Chondrocyte (in vitro differentiated cells): Measurements from ENCODE around the gene CLPSL2. TPM values are rescaled to one million over a fixed set of nuclear protein-coding genes. Genes with fewer than 3 reads are reported as not detected.
"Not testable (repeated sequence)": the region's sequence is repeated elsewhere in the genome, so short reads cannot be mapped to it uniquely, and the experiment has no call there.

ENCODE experiments used
- DNase-seq: peaks from one replicate; pipeline ENCODE4 v3.0.0; 2021; ENCODE audit warnings: mixed read lengths, low spot score
- H3K27ac Mint-ChIP-seq: one replicate; pipeline ENCODE4 v1.8.0; 2021; ENCODE audit warnings: mild to moderate bottlenecking, moderate library complexity, mixed read lengths; ENCODE audit not compliant: unreplicated experiment
- H3K27me3 Mint-ChIP-seq: 2 replicates; pipeline ENCODE4 v1.8.0; 2021; ENCODE audit warnings: low read depth, mixed read lengths
- H3K36me3 Mint-ChIP-seq: 2 replicates; pipeline ENCODE4 v1.8.0; 2021; ENCODE audit warnings: low read depth, mixed read lengths
- H3K4me1 Mint-ChIP-seq: 2 replicates; pipeline ENCODE4 v1.8.0; 2021; ENCODE audit warnings: low read depth, mild to moderate bottlenecking, mixed read lengths
- H3K4me3 Mint-ChIP-seq: one replicate; pipeline ENCODE4 v1.8.0; 2021; ENCODE audit warnings: mild to moderate bottlenecking, moderate library complexity, mixed read lengths; ENCODE audit not compliant: unreplicated experiment
- H3K9me3 Mint-ChIP-seq: 2 replicates; pipeline ENCODE4 v1.8.0; 2021; ENCODE audit warnings: low read depth, mixed read lengths
- total RNA-seq: library from RNA; stranded (reverse); gene quantifications from 3 replicates; pipeline ENCODE4 v1.2.1, GENCODE V29; 2021
- TF ChIP-seq, protein P1 (sequence below): fragments of 200-600 bp; sonication (generic); IDR thresholded peaks from 2 replicates; pipeline ENCODE4 v1.5.0; 2021; ENCODE audit warnings: antibody characterized with exemption, mild to moderate bottlenecking, moderate library complexity

Gene CLPSL2
- total RNA-seq, 1 donor from 2014 or later = not detected

DNA sequence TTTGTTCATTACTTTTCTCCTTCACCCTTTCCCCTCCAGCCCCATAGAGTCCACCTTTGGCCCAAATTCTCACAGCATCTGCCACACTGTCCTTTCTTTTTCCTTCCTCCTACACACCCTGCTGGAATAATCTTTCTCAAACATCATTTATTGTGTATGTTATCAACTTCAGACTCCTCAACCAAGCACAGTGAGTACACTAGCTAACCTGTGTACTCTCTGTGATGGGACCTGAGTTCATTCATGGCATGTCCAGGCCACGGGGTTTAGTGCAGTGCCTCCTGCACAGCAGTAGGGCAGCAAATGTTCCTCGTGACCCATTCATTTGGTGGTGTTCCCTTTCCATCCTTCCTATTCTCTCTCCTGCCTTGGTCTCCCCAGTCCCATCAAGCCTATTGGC lies 46.7 kb upstream of the CLPSL2 start:
- H3K36me3 Mint-ChIP-seq = no peaks in the 10 kb centered on the region
- H3K27ac Mint-ChIP-seq = peak overlapping the region; percentile 99
- DNase-seq = no peak
- no peaks in the 10 kb centered on the region for H3K9me3 Mint-ChIP-seq
- H3K4me3 Mint-ChIP-seq = no peak overlapping the region
- no peaks in the 10 kb centered on the region for H3K27me3 Mint-ChIP-seq
- TF ChIP-seq, protein P1, sequence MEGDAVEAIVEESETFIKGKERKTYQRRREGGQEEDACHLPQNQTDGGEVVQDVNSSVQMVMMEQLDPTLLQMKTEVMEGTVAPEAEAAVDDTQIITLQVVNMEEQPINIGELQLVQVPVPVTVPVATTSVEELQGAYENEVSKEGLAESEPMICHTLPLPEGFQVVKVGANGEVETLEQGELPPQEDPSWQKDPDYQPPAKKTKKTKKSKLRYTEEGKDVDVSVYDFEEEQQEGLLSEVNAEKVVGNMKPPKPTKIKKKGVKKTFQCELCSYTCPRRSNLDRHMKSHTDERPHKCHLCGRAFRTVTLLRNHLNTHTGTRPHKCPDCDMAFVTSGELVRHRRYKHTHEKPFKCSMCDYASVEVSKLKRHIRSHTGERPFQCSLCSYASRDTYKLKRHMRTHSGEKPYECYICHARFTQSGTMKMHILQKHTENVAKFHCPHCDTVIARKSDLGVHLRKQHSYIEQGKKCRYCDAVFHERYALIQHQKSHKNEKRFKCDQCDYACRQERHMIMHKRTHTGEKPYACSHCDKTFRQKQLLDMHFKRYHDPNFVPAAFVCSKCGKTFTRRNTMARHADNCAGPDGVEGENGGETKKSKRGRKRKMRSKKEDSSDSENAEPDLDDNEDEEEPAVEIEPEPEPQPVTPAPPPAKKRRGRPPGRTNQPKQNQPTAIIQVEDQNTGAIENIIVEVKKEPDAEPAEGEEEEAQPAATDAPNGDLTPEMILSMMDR = no peak
- H3K4me1 Mint-ChIP-seq = peaks cover 80% of the 10 kb centered on the region

DNA sequence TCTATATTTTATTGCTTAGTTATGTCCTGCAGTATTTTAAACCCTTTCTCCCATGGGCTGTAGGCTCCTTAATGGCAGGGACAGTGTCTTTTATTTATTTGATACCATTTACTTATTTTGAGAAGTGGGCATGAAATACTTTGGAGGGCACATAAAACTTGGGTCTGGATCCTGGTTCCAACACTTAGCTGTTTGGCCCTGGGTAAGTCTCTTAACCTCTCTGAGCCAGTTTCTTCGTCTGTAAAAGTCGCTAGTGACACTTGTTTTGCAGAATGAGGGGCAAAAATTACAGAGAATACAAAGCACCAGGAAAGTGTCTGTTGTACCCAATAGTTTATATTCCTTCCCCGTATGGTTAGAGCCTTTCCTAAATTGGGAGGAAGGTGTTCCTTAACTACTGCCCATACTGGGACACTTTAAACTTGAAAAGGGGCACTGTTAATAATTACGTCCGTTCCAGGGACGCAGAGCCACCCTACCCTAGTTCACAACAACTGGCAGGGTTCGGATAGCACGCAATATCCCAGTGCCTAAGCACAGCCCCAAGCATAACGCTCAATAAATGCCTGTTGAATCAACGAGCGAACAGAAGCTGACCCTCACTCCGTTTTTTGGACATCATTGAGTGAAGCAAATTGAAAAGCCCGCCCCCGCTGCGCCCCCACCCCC lies 45.5 kb upstream of the CLPSL2 start:
- Mint-ChIP-seq H3K4me1 (peaks cover 73% of the 10 kb centered on the region), H3K9me3 (no peaks in the 10 kb centered on the region), H3K27ac (peak overlapping the region; percentile 98), H3K4me3 (peak overlapping the region; percentile 80), H3K27me3 (no peaks in the 10 kb centered on the region), H3K36me3 (no peaks in the 10 kb centered on the region)
- no peak for DNase-seq
- TF ChIP-seq, protein P1 = no peak

DNA sequence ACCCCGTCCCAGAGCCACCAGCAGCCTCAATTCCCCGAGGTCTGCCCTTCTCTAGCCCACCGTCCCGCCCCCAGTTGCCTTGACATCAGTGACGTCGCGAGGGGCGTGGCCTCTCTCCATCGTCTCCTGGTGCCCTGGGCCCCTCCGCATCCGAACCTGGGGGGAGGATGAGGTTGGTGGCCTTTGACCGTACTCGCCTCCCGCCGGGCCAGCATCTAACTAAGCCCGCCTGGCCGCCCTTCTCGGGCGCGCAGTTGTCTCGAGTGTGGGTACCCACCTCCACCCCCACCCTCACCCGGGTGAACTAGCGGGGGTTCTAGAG lies 45.0 kb upstream of the CLPSL2 start:
- Mint-ChIP-seq H3K9me3 (no peaks in the 10 kb centered on the region), H3K4me3 (peak overlapping the region; percentile 80), H3K4me1 (peaks cover 73% of the 10 kb centered on the region), H3K27me3 (no peaks in the 10 kb centered on the region), H3K27ac (peak overlapping the region; percentile 98), H3K36me3 (no peaks in the 10 kb centered on the region)
- TF ChIP-seq, protein P1 = no peak
- peak; percentile 95 for DNase-seq

DNA sequence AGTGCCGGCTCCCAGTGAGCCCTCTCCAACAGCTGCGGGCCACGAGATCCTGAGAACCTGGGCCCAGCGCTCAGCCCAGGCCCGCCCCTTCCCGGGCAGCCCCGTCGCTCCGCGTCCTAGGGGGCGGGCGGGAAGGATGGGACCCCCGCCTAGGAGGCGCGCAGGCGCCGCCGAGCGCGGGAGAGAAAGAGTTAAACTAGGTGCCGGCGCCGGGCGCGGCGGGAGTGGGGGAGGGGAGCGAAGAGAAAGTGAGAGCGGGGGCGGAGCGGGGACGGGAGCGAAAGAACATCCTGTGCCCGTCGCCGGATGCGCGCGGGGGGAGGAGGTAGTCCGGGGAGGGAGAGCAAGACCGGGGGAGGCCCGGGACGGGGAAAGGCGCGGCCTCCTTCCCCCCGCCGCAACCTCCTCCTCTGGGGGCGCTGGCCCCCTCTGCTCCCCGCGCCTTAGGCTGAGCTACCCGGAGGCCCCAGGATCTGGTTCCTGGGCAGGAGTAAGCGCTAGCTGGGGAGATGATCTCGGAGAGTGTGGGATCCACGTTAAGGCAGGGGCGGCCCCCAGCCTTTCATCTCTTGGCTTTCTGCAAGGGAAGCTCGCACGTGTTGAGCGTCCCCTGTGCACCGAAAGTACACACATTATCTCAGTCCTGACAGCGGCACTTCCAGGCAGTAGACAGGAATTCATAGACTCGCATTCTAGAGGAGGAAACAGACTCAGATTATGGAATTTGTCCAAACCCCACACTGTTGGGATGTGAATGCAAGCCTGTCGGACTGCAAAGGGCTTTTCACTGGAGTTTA lies 44.5 kb upstream of the CLPSL2 start:
- TF ChIP-seq, protein P1 = peak; percentile 52
- peak overlapping the region; percentile 80 for H3K4me3 Mint-ChIP-seq
- H3K27me3 Mint-ChIP-seq = no peaks in the 10 kb centered on the region
- H3K4me1 Mint-ChIP-seq = peaks cover 69% of the 10 kb centered on the region
- DNase-seq = peak; percentile 97
- peak overlapping the region; percentile 98 for H3K27ac Mint-ChIP-seq
- H3K9me3 Mint-ChIP-seq = no peaks in the 10 kb centered on the region
- H3K36me3 Mint-ChIP-seq = no peaks in the 10 kb centered on the region

DNA sequence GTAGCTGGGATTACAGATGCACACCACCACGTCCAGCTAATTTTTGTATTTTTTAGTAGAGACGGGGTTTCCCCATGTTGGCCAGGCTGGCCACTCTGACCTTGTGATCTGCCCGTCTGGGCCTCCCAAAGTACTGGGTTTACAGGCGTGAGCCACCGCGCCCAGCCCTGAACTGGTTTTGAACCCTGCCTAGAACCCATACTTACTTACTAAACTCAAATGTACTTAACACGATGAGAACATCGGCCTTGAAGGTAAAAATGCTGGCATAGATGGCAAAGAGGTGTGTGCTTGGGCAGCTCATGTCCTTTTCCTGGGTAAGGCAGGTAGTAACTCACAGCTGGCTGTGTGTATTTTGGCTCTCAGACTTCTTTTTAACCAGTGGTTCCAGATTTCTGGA lies 42.8 kb upstream of the CLPSL2 start:
- no peak for DNase-seq
- Mint-ChIP-seq H3K9me3 (no peaks in the 10 kb centered on the region), H3K27ac (peak overlapping the region; percentile 8), H3K4me3 (no peak overlapping the region), H3K36me3 (no peaks in the 10 kb centered on the region), H3K27me3 (no peaks in the 10 kb centered on the region), H3K4me1 (peaks cover 63% of the 10 kb centered on the region)
- TF ChIP-seq, protein P1 = no peak

DNA sequence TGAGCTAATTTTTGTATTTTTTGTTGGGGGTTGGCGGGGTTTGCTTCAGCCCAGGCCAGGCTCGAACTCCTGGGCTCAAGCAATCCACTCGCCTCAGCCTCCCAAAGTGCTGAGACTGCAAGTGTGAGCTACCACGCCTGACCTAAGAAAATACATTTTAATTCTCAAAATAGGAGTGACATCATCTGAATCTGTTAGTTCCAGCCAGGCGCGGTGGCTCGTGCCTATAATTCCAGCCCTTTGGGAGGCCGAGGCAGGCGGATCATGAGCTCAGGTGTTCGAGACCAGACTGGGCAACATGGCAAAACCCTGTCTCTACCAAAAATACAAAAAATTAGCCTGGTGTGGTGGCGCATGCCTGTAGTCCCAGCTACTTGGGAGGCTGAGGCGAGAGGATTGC lies 42.1 kb upstream of the CLPSL2 start:
- H3K27ac Mint-ChIP-seq, H3K4me3 Mint-ChIP-seq, H3K9me3 Mint-ChIP-seq, H3K36me3 Mint-ChIP-seq, DNase-seq, H3K27me3 Mint-ChIP-seq: not testable (repeated sequence)
- peaks cover 56% of the 10 kb centered on the region for H3K4me1 Mint-ChIP-seq
